ENCODE results near the gene CNNM1.

The CNNM1 gene

GRCh38 chr10:99344715-99345114 lies 15.6 kb downstream of the CNNM1 start:
- no peak for TF ChIP-seq ZNF274 (IDR thresholded peaks at IDR 0.05; ENCODE audit: low read depth, low read length)
- H3K4me3 ChIP-seq (ENCODE audit: low read length): no peak overlapping the region

GRCh38 chr10:99345350-99345749 lies 16.2 kb downstream of the CNNM1 start:
- no peak for TF ChIP-seq ZNF274 (IDR thresholded peaks at IDR 0.05; ENCODE audit: low read depth, low read length)
- H3K4me3 ChIP-seq (ENCODE audit: low read length): no peak overlapping the region

GRCh38 chr10:99346247-99346646 lies 17.1 kb downstream of the CNNM1 start:
- H3K4me3 ChIP-seq (ENCODE audit: low read length): no peak overlapping the region
- TF ChIP-seq ZNF274 (IDR thresholded peaks at IDR 0.05; ENCODE audit: low read depth, low read length): no peak

GRCh38 chr10:99347672-99348071 lies 18.5 kb downstream of the CNNM1 start:
- no peak overlapping the region for H3K4me3 ChIP-seq (ENCODE audit: low read length)
- TF ChIP-seq ZNF274 (IDR thresholded peaks at IDR 0.05; ENCODE audit: low read depth, low read length): no peak

- H3K4me3 ChIP-seq (ENCODE audit: low read length): no peak overlapping the region
- TF ChIP-seq ZNF274 (IDR thresholded peaks at IDR 0.05; ENCODE audit: low read depth, low read length): no peak
These were observed 24.0 kb downstream of the CNNM1 start for GRCh38 chr10:99353182-99353581.

- no peak for TF ChIP-seq ZNF274 (IDR thresholded peaks at IDR 0.05; ENCODE audit: low read depth, low read length)
- no peak overlapping the region for H3K4me3 ChIP-seq (ENCODE audit: low read length)
These were observed 28.5 kb downstream of the CNNM1 start for GRCh38 chr10:99357691-99358090.

- no peak for TF ChIP-seq ZNF274 (IDR thresholded peaks at IDR 0.05; ENCODE audit: low read depth, low read length)
- no peak overlapping the region for H3K4me3 ChIP-seq (ENCODE audit: low read length)
These were observed 28.9 kb downstream of the CNNM1 start for GRCh38 chr10:99358101-99358500.

GRCh38 chr10:99360934-99361333 lies 31.8 kb downstream of the CNNM1 start:
- no peak for TF ChIP-seq ZNF274 (IDR thresholded peaks at IDR 0.05; ENCODE audit: low read depth, low read length)
- no peak overlapping the region for H3K4me3 ChIP-seq (ENCODE audit: low read length)

- TF ChIP-seq ZNF274 (IDR thresholded peaks at IDR 0.05; ENCODE audit: low read depth, low read length): no peak
- H3K4me3 ChIP-seq (ENCODE audit: low read length): no peak overlapping the region
These were observed 35.0 kb downstream of the CNNM1 start for GRCh38 chr10:99364125-99364524.

- no peak for TF ChIP-seq ZNF274 (IDR thresholded peaks at IDR 0.05; ENCODE audit: low read depth, low read length)
- H3K4me3 ChIP-seq (ENCODE audit: low read length): no peak overlapping the region
These were observed 36.2 kb downstream of the CNNM1 start for GRCh38 chr10:99365311-99365710.

GRCh38 chr10:99365736-99366135 lies 36.6 kb downstream of the CNNM1 start:
- no peak overlapping the region for H3K4me3 ChIP-seq (ENCODE audit: low read length)
- TF ChIP-seq ZNF274 (IDR thresholded peaks at IDR 0.05; ENCODE audit: low read depth, low read length): no peak

GRCh38 chr10:99366666-99367065 lies 37.5 kb downstream of the CNNM1 start:
- no peak overlapping the region for H3K4me3 ChIP-seq (ENCODE audit: low read length)
- no peak for TF ChIP-seq ZNF274 (IDR thresholded peaks at IDR 0.05; ENCODE audit: low read depth, low read length)

- no peak for TF ChIP-seq ZNF274 (IDR thresholded peaks at IDR 0.05; ENCODE audit: low read depth, low read length)
- H3K4me3 ChIP-seq (ENCODE audit: low read length): no peak overlapping the region
These were observed 39.5 kb downstream of the CNNM1 start for GRCh38 chr10:99368646-99369045.

GRCh38 chr10:99369126-99369525 lies 40.0 kb downstream of the CNNM1 start:
- H3K4me3 ChIP-seq (ENCODE audit: low read length): no peak overlapping the region

GRCh38 chr10:99369551-99369950 lies 40.4 kb downstream of the CNNM1 start:
- no peak for TF ChIP-seq ZNF274 (IDR thresholded peaks at IDR 0.05; ENCODE audit: low read depth, low read length)
- H3K4me3 ChIP-seq (ENCODE audit: low read length): no peak overlapping the region

More at GRCh38 chr10:99369126-99369525, 40.0 kb downstream of the CNNM1 start:
- TF ChIP-seq ZNF274 (IDR thresholded peaks at IDR 0.05; ENCODE audit: low read depth, low read length): no peak

GRCh38 chr10:99370993-99371392 lies 41.8 kb downstream of the CNNM1 start:
- TF ChIP-seq ZNF274 (IDR thresholded peaks at IDR 0.05; ENCODE audit: low read depth, low read length): no peak
- H3K4me3 ChIP-seq (ENCODE audit: low read length): no peak overlapping the region
